Lower leg skin (tissue), 4 donors: ENCODE data around the gene ARNT2. TPM values are rescaled to one million over a fixed set of nuclear protein-coding genes. Genes with fewer than 3 reads are reported as not detected.

Source experiments
- DNase-seq, 2 donors: peaks; one replicate each; pipeline ENCODE4 v3.0.0-alpha.2; 2019; ENCODE audit warnings: low spot score in 2 of 2
- H3K4me3 ChIP-seq: fragments of 200-600 bp; sonication (generic); 2 replicates; pipeline ENCODE4 v1.5.1; 2017; ENCODE audit warnings: mild to moderate bottlenecking, low read depth; ENCODE audit not compliant: poor library complexity, severe bottlenecking
- CTCF ChIP-seq, 3 donors: fragments of 450-650 bp; IDR thresholded peaks; one replicate each; pipeline ENCODE4 v1.5.1; 2016; ENCODE audit warnings: antibody characterized with exemption in 3 of 3, mild to moderate bottlenecking in 3 of 3, moderate library complexity in 2 of 3
- POLR2A ChIP-seq, 2 donors: fragments of 450-650 bp; IDR thresholded peaks; one replicate each; pipeline ENCODE4 v1.6.1; 2016 to 2017; ENCODE audit warnings: antibody characterized with exemption in 2 of 2, mild to moderate bottlenecking in 1 of 2, moderate library complexity in 1 of 2
- WGBS, 2 donors: methylation state at CpG; one replicate each; pipeline ENCODE4 v1.1.5; 2018; 5-methylcytosine and 5-hydroxymethylcytosine counted together
- intact Hi-C: fragments of 100-400 bp; cut with DNase I; formaldehyde crosslinking; loops from one replicate; pipeline ENCODE4 v1.15.0; 2023; ENCODE audit warnings: low total_unique reads
- total RNA-seq, 4 donors: library from RNA; depleted of rRNA; stranded (reverse); fragments of >200 nt; gene quantifications; one replicate each; pipeline ENCODE4 v1.1.0, GENCODE V29; 2016

ARNT2 gene
- total RNA-seq, 4 donors from 2014 or later, result 1.7 to 8.7 (median 3.0) TPM

DNA sequence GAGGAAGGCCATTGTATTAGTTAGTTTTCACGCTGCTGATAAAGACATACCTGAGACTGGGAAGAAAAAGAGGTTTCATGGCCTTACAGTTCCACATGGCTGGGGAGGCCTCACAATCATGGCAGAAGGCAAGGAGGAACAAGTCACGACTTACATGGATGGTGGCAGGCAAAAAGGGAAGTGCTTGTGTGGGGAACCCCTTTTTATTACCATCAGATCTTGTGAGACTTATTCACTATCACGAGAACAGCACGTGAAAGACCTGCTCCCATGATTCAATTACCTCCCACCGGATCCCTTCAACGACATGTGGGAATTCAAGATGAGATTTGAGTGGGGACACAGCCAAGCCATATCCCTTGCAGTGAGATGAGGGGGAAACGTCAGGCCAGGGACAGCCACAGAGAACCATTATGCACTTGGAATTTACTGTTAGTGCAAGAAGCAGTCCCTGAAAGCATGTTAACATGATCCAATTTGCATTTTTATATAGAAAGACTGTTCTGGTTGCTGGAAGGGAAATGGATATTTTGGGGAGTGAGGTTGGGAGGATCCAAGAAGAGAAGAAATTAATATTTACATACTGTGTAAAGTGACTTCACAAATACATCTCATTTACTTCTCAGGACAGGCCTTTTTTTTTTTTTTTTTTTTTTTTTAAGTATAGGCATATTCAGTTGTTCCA, 87.1 kb downstream of the ARNT2 start:
- TF ChIP-seq CTCF (IDR thresholded peaks at IDR 0.05) (no peak), POLR2A (IDR thresholded peaks at IDR 0.05) (no peak)
- WGBS, 2 donors, result 88 to 95% methylated on average over 7 of the region's 7 CpGs
- peak in 1 of 2 donors; percentile 15 for DNase-seq
- intact Hi-C loops, result no loop called here
- no peak overlapping the region for H3K4me3 ChIP-seq

GRCh38 chr15:80492409-80492808, 88.2 kb downstream of the ARNT2 start:
- TF ChIP-seq CTCF (IDR thresholded peaks at IDR 0.05) (no peak), POLR2A (IDR thresholded peaks at IDR 0.05) (no peak)
- H3K4me3 ChIP-seq, result no peak overlapping the region
- 83 to 89% methylated on average over 2 of the region's 2 CpGs for WGBS, 2 donors
- no peak for DNase-seq
- intact Hi-C loops, result no loop called here

DNA sequence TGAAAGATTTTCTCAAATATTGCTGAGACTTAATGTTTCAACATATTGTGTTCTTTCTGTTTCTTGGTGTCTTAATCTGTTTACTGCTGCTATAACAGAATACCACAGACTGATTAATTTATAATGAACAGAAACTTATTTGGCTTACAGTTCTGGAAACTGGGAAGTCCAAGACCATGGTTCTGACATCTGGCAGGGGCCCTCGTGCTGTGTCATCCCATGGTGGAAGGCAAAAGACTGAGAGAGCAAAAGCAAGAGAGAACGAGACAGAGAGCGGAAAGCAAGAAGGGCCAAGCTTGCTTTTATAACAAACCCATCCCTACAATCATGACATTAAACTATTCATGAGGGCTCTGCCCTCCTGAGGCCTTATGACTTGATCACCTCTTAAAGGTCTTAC, 88.7 kb downstream of the ARNT2 start:
- 72 to 78% methylated on average over 3 of the region's 3 CpGs for WGBS, 2 donors
- intact Hi-C loops, result no loop called here
- H3K4me3 ChIP-seq, result no peak overlapping the region
- peak; percentile 49 to 85 for DNase-seq
- no peak for TF ChIP-seq CTCF (IDR thresholded peaks at IDR 0.05)
- no peak for TF ChIP-seq POLR2A (IDR thresholded peaks at IDR 0.05)

DNA sequence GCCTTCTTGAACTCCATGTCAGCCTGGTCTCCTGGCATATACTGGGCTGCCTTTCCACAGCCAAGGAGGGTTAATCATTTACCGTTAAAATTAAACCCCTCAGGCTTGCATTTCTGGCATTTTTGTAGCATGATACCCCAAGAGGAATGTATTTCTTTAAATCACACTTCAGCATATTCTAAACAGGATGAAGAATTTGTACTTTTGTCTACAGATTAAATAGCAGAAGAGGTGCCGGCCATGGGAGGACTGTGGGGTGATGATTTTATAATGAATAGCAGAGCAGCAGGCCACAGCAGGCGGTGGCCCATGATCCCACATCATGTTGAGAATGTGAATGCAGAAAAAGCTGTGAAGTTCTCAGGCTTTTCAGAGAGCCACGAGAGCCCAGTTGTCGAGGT, 90.2 kb downstream of the ARNT2 start:
- TF ChIP-seq POLR2A (IDR thresholded peaks at IDR 0.05) (no peak), CTCF (IDR thresholded peaks at IDR 0.05) (no peak)
- WGBS, 2 donors, result 70 to 72% methylated on average over 5 of the region's 5 CpGs
- intact Hi-C loops, result no loop called here
- peak in 1 of 2 donors; percentile 26 for DNase-seq
- no peak overlapping the region for H3K4me3 ChIP-seq

- intact Hi-C loops, result no loop called here
- DNase-seq, result no peak
- H3K4me3 ChIP-seq, result no peak overlapping the region
- 88 to 96% methylated on average over 3 of the region's 3 CpGs for WGBS, 2 donors
- TF ChIP-seq POLR2A (IDR thresholded peaks at IDR 0.05), result no peak
- TF ChIP-seq CTCF (IDR thresholded peaks at IDR 0.05), result no peak
These were observed 90.6 kb downstream of the ARNT2 start for GRCh38 chr15:80494756-80495155.
